K562 (cell line): ENCODE measurements around the gene ZNF213. TPM values are rescaled to one million over a fixed set of nuclear protein-coding genes. Genes with fewer than 3 reads are reported as not detected.

Experiments used
- BDP1 ChIP-seq: IDR thresholded peaks from 3 replicates; pipeline ENCODE4 v1.6.1; 2011; ENCODE audit not compliant: insufficient read length, insufficient read depth
- DDX20 ChIP-seq: fragments of 450-650 bp; IDR thresholded peaks from 2 replicates; pipeline ENCODE4 v1.6.1; 2016; ENCODE audit warnings: missing genetic modification characterization, low read depth, mild to moderate bottlenecking, missing compliant biosample characterization, moderate library complexity
- EGR1 ChIP-seq: fragments of 450-650 bp; conservative IDR thresholded peaks from 2 replicates; pipeline ENCODE4 v1.6.1; 2017; ENCODE audit warnings: mild to moderate bottlenecking
- FOXK1 ChIP-seq: sonication (generic); formaldehyde crosslinking; IDR thresholded peaks from 2 replicates; pipeline ENCODE4 v1.8.0; 2022; ENCODE audit warnings: missing genetic modification reagents, mild to moderate bottlenecking, borderline replicate concordance
- FOXK2 ChIP-seq, 2 experiments: fragments of 450-650 bp; IDR thresholded peaks in 1 of 2; conservative IDR thresholded peaks in 1 of 2; 2 replicates each; pipeline ENCODE4 v1.6.1; 2016; ENCODE audit warnings: low read depth in 2 of 2, mild to moderate bottlenecking in 1 of 2
- GATAD2B ChIP-seq: fragments of 450-650 bp; IDR thresholded peaks from 2 replicates; pipeline ENCODE4 v1.6.1; 2017; ENCODE audit warnings: mild to moderate bottlenecking, borderline replicate concordance
- HDAC2 ChIP-seq: fragments of 450-650 bp; IDR thresholded peaks from 2 replicates; pipeline ENCODE4 v1.6.1; 2016; ENCODE audit warnings: mild to moderate bottlenecking
- JUN ChIP-seq, 2 experiments: sonication (generic) in 1 of 2; formaldehyde crosslinking in 1 of 2; IDR thresholded peaks; 2 replicates each; pipeline versions ENCODE4 v1.6.1 to v1.8.0; 2012 to 2022; ENCODE audit warnings: borderline replicate concordance in 2 of 2, mild to moderate bottlenecking in 2 of 2, improper control_type of control experiment in 1 of 2, low read depth in 1 of 2, low read length in 1 of 2, missing genetic modification reagents in 1 of 2
- MBD1 ChIP-seq: fragments of 250-450 bp; sonication (Bioruptor Pico); IDR thresholded peaks from 2 replicates; pipeline ENCODE4 v1.8.0; 2022; ENCODE audit warnings: inconsistent platforms
- MEF2A ChIP-seq: IDR thresholded peaks from 2 replicates; pipeline ENCODE4 v1.6.1; 2011; ENCODE audit warnings: low read depth, mild to moderate bottlenecking, low read length, moderate library complexity; ENCODE audit not compliant: control insufficient read depth
- MEIS2 ChIP-seq: fragments of 450-650 bp; IDR thresholded peaks from 2 replicates; pipeline ENCODE4 v1.6.1; 2014; ENCODE audit warnings: mild to moderate bottlenecking; ENCODE audit not compliant: partially characterized antibody
- OTX1 ChIP-seq: fragments of 450-650 bp; formaldehyde crosslinking; IDR thresholded peaks from 2 replicates; pipeline ENCODE4 v1.4.0; 2022; ENCODE audit warnings: mild to moderate bottlenecking
- PYGO2 ChIP-seq: fragments of 450-650 bp; IDR thresholded peaks from 2 replicates; pipeline ENCODE4 v1.6.1; 2016; ENCODE audit warnings: mild to moderate bottlenecking, missing genetic modification characterization, moderate library complexity, missing compliant biosample characterization
- RBM39 ChIP-seq: fragments of 200-400 bp; formaldehyde crosslinking; optimal IDR thresholded peaks from 2 replicates; pipeline ENCODE3; 2018; ENCODE audit warnings: low read depth, low read length
- SAP30 ChIP-seq: fragments of 200-600 bp; sonication (generic); IDR thresholded peaks from 2 replicates; pipeline ENCODE4 v1.6.1; 2012; ENCODE audit warnings: borderline replicate concordance, low read depth, mild to moderate bottlenecking, moderate library complexity, low read length, control low read depth, inconsistent platforms; ENCODE audit not compliant: insufficient read depth, poor library complexity, severe bottlenecking
- SOX6 ChIP-seq: fragments of 450-650 bp; IDR thresholded peaks from 2 replicates; pipeline ENCODE4 v1.6.1; 2014; ENCODE audit warnings: mild to moderate bottlenecking
- ZNF224 ChIP-seq: sonication (generic); formaldehyde crosslinking; IDR thresholded peaks from 2 replicates; pipeline ENCODE4 v1.8.0; 2022; ENCODE audit warnings: mild to moderate bottlenecking, missing genetic modification reagents
- ZNF232 ChIP-seq: sonication (generic); formaldehyde crosslinking; IDR thresholded peaks from 2 replicates; pipeline ENCODE4 v1.8.0; 2022; ENCODE audit warnings: mild to moderate bottlenecking, missing genetic modification reagents
- ZNF324 ChIP-seq: fragments of 250-450 bp; sonication (Bioruptor Pico); IDR thresholded peaks from 2 replicates; pipeline ENCODE4 v1.4.0; 2020; ENCODE audit warnings: mild to moderate bottlenecking
- ZNF695 ChIP-seq: fragments of 450-650 bp; formaldehyde crosslinking; IDR thresholded peaks from 2 replicates; pipeline ENCODE4 v1.4.0; 2020; ENCODE audit warnings: mild to moderate bottlenecking, moderate library complexity
- ZNF707 ChIP-seq: fragments of 250-450 bp; sonication (Bioruptor Pico); conservative IDR thresholded peaks from 2 replicates; pipeline ENCODE4 v1.8.0; 2022; ENCODE audit warnings: inconsistent platforms, mild to moderate bottlenecking, moderate library complexity
- ZNF778 ChIP-seq: fragments of 450-650 bp; formaldehyde crosslinking; IDR thresholded peaks from 2 replicates; pipeline ENCODE4 v1.4.0; 2020; ENCODE audit warnings: mild to moderate bottlenecking, moderate library complexity
- polyA plus RNA-seq, 8 experiments: library from polyadenylated mRNA; depleted of rRNA in 4 of 8; stranded (reverse) in 5 of 8; unstranded in 3 of 8; fragments of >200 nt; fragmentation: Nextera tagmentation in 2 of 8; fragmentation: Illumina TruSeq in 1 of 8; extraction: Ambion mirVana in 2 of 8; extraction: Trizol in 1 of 8; gene quantifications; 2 replicates each; pipeline versions ENCODE4 v1.2.1 to v1.2.3, GENCODE V29; 2011 to 2014; ENCODE audit warnings: inconsistent platforms in 1 of 8, missing spikeins in 1 of 8
- total RNA-seq, 7 experiments: library from RNA; depleted of rRNA in 6 of 7; stranded (reverse); fragments of >200 nt in 6 of 7; fragmentation: Illumina TruSeq in 2 of 7; extraction: Trizol in 2 of 7; gene quantifications; 2 replicates each; pipeline versions ENCODE4 v1.2.1 to v1.2.3, GENCODE V29; 2011 to 2021; ENCODE audit warnings: low replicate concordance in 1 of 7
- TF ChIP-seq, protein P1 (sequence below): IDR thresholded peaks from 2 replicates; pipeline ENCODE4 v1.6.1; 2014; ENCODE audit warnings: antibody characterized with exemption
- TF ChIP-seq, protein P2 (sequence below): sonication (generic); formaldehyde crosslinking; IDR thresholded peaks from 2 replicates; pipeline ENCODE4 v1.8.0; 2022; ENCODE audit warnings: missing genetic modification reagents, mild to moderate bottlenecking, moderate library complexity, borderline replicate concordance
- TF ChIP-seq, protein P3 (sequence below): fragments of 450-650 bp; formaldehyde crosslinking; conservative IDR thresholded peaks from 2 replicates; pipeline ENCODE4 v1.4.0; 2022; ENCODE audit warnings: mild to moderate bottlenecking, missing genetic modification characterization

ZNF213 gene
- total and polyA plus RNA-seq, 9 of the 15 experiments (the other 6 are each of a cell fraction or from before 2014, with no cell fraction given): 0.49 to 10.0 (median 1.8) TPM

DNA sequence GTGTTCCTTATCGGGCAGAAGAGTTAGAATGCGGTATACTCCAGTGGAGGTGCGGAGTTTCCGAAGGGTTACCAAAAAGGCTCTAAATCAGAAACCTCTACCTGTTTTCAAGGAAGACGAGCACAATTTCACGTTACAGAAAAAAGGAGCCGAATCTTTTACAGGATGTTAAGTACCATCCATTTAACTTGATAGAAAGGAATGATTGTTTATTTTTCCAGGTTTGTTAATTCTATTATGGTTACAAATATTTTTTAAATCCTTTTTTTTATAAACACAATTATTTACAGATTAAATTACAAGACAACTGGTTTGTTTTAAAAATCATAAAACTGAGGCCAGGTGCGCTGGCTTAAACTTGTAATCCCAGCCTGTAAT is 18.2 kb downstream of the ZNF213 start (continued):
- TF ChIP-seq ZNF224 (CRISPR knock-in tag): no peak
- no peak for TF ChIP-seq MBD1 (CRISPR knock-in tag)
- no peak; the same call in 1 of the 2 replicates for TF ChIP-seq MEF2A
- 0 out of 2 replicates have a peak, but pooled peaks have one; percentile 6 for TF ChIP-seq SOX6
- TF ChIP-seq, protein P1, sequence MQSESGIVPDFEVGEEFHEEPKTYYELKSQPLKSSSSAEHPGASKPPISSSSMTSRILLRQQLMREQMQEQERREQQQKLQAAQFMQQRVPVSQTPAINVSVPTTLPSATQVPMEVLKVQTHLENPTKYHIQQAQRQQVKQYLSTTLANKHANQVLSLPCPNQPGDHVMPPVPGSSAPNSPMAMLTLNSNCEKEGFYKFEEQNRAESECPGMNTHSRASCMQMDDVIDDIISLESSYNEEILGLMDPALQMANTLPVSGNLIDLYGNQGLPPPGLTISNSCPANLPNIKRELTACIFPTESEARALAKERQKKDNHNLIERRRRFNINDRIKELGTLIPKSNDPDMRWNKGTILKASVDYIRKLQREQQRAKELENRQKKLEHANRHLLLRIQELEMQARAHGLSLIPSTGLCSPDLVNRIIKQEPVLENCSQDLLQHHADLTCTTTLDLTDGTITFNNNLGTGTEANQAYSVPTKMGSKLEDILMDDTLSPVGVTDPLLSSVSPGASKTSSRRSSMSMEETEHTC: no peak
- TF ChIP-seq, protein P2, sequence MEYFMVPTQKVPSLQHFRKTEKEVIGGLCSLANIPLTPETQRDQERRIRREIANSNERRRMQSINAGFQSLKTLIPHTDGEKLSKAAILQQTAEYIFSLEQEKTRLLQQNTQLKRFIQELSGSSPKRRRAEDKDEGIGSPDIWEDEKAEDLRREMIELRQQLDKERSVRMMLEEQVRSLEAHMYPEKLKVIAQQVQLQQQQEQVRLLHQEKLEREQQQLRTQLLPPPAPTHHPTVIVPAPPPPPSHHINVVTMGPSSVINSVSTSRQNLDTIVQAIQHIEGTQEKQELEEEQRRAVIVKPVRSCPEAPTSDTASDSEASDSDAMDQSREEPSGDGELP: no peak
- TF ChIP-seq GATAD2B: peak; percentile 38; the same call in 1 of the 2 replicates
- TF ChIP-seq FOXK1: no peak
- no peak for TF ChIP-seq ZNF778
- no peak for TF ChIP-seq MEIS2
- TF ChIP-seq ZNF324 (CRISPR knock-in tag): no peak
- TF ChIP-seq PYGO2 (tag): no peak
- TF ChIP-seq EGR1: no peak
- no peak for TF ChIP-seq DDX20 (tag)
- TF ChIP-seq JUN (IDR thresholded peaks at IDR 0.05; ENCODE audit: borderline replicate concordance, low read depth, low read length): no peak
- TF ChIP-seq JUN (CRISPR knock-in tag; IDR thresholded peaks at IDR 0.05; ENCODE audit: borderline replicate concordance): no peak
- TF ChIP-seq RBM39: no peak
- TF ChIP-seq ZNF707 (CRISPR knock-in tag): no peak
- TF ChIP-seq OTX1 (CRISPR knock-in tag): no peak
- TF ChIP-seq ZNF695 (CRISPR knock-in tag): no peak
- no peak for TF ChIP-seq ZNF232
- TF ChIP-seq HDAC2: no peak
- TF ChIP-seq BDP1: no peak
- TF ChIP-seq, protein P3, sequence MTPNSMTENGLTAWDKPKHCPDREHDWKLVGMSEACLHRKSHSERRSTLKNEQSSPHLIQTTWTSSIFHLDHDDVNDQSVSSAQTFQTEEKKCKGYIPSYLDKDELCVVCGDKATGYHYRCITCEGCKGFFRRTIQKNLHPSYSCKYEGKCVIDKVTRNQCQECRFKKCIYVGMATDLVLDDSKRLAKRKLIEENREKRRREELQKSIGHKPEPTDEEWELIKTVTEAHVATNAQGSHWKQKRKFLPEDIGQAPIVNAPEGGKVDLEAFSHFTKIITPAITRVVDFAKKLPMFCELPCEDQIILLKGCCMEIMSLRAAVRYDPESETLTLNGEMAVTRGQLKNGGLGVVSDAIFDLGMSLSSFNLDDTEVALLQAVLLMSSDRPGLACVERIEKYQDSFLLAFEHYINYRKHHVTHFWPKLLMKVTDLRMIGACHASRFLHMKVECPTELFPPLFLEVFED (CRISPR knock-in tag): peak; percentile 70; the same call in 1 of the 2 replicates
- TF ChIP-seq FOXK2 (conservative IDR thresholded peaks at IDR 0.05 in 1 of 2, IDR thresholded peaks at IDR 0.05 in 1 of 2; ENCODE audit: low read depth in 2 of 2): no peak
- no peak for TF ChIP-seq SAP30
